Fibroblast of skin of right quadriceps (primary cell): ENCODE data around the gene SLC51A.
"Not testable (repeated sequence)": the region's sequence is repeated elsewhere in the genome, so short reads cannot be mapped to it uniquely, and the experiment has no call there.

Experiments
- DNase-seq: peaks from one replicate; pipeline ENCODE4 v3.0.0-alpha.2; 2013

The SLC51A gene

DNA sequence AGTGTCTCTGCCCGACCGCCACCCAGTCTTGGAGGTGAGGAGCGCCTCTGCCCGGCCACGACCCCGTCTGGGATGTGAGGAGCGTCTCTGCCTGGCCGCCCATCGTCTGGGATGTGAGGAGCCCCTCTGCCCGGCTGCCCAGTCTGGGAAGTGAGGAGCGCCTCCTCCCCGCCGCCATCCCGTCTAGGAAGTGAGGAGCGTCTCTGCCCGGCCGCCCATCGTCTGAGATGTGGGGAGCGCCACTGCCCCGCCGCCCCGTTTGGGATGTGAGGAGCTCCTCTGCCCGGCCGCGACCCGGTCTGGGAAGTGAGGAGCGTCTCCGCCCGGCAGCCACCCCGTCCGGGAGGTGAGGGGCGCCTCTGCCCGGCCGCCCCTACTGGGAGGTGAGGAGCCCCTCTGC, 27.8 kb downstream of the SLC51A start:
- DNase-seq = not testable (repeated sequence)

DNA sequence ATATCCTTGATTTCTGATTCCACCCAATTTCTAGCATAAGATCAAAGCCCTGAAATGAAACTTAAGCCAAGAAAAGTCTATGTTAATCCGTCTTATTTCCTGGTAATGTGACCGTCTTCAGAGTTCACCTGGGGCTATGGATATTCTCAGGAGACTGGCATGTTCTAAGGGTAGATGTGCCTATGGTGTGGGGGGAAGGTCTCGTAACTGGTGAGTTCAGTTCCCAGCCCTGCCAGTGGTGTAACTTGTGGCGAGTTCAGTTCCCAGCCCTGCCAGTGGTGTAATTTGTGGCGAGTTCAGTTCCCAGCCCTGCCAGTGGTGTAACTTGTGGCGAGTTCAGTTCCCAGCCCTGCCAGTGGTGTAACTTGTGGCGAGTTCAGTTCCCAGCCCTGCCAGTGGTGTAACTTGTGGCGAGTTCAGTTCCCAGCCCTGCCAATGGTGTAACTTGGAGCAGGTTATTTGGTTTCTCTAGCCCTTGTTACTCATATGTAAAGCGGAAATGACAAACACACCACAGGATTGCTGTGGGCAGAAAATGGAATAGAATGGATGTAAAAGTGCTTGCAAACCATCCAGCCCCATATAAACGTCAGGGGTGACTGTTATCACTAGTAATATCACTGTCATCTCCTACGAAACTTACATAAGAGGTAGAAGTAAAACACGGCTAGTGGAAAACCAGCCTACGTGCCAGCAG, 30.4 kb downstream of the SLC51A start:
- peak; percentile 65 for DNase-seq

DNA sequence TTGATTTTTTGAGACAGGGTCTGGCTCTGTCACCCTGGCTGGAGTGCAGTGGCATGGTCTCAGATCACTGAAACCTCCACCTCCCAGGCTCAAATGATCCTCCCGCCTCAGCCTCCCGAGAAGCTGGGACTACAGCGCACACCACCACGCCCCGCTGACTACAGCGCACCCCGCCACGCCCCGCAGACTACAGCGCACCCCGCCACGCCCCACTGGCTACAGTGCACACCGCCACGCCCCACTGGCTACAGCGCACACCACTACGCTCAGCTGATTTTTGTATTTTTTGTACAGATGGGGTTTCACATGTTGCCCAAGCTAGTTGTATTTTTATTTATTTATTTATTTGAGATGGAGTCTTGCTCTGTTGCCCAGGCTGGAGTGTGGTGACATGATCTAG, 35.6 kb downstream of the SLC51A start:
- no peak for DNase-seq

DNA sequence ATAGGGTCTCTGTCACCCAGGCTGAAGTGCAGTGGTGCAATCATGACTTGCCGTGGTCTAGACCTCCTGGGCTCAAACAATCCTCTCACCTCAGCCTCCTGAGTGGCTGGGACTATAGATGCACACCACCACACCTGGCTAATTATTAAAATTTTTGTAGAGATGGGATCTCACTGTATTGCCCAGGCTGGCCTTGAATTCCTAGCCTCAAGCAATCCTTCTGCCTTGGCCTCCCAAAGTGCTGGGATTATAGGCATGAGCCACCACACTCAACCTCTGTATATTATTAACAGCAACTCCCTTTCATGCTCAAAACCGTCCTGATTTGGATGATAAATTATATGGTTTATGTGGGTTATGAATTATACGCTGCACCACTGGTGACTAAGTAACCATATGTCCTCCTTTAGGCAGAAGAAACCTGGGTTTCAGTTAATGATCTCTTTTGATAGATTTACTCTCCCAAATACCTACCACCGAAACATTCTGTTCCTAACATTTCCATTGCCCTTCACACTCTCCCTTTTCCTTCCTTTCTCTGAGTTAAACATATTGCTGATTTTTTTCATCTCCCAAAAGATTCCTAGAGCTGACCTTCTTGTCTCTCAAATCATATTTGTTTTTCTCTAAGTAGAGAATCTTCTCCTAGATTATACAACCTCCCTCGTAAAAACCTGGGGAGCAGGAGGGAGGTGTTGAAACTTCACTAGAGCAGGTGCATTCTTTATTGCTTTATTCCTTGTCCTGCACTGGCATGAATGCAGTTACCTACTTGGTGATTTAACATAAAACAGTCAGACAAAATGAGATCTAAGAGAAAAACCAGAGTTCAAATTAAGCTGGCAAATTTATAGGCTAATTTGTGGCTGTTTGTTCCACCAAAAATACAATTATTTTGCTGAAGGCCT, 38.3 kb downstream of the SLC51A start:
- no peak for DNase-seq

DNA sequence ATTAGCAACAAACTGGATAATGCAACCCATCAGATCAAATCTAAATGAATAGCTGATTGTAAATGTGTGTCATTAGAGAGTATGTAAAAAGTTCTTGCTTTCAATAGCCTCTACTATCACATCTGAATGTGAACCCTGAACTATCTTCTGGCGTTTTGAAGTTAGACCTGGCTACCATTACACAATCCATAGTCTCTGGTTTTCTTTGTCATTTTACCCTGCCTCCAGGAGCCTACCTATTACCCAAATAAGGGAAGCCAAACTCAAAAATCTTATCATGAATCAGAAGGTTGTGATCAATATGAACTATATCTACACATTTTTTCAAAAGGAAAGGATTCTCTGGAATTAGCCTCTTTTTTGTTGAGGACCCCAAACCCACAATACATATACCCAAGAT, 39.4 kb downstream of the SLC51A start:
- no peak for DNase-seq

DNA sequence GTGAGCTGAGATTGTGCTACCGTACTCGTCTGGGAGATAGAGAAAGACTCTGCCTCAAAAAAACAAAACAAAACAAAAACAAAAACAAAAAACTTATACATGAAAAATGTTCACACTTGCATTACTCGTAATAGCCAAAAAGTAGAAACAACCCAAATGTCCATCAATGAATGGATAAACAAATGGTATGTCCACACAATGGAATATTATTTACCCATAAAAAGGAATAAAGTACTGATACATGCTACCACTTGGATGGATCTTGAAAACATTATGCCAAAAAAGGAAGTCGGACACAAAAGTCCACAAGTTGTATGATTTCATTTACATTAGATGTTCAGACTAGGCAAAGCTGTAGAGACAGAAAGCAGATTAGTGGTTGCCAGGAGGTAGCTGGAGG, 44.5 kb downstream of the SLC51A start:
- DNase-seq = no peak

DNA sequence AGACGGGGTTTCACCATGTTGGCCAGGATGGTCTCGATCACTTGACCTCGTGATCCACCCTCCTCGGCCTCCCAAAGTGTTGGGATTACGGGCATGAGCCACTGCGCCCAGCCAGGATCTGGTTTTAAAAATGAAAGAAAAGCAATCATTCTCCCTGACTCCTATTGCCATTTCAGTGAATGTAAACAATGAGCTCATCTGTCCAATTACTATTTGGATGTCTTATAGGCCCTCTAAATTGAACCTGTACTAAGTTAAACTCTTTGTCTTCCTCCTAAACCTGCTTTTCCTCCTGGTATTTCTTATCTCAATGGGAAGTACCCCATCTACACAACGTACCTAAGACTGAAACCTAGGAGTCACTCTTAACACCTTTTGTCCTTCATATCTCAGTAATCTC, 47.5 kb downstream of the SLC51A start:
- no peak for DNase-seq

DNA sequence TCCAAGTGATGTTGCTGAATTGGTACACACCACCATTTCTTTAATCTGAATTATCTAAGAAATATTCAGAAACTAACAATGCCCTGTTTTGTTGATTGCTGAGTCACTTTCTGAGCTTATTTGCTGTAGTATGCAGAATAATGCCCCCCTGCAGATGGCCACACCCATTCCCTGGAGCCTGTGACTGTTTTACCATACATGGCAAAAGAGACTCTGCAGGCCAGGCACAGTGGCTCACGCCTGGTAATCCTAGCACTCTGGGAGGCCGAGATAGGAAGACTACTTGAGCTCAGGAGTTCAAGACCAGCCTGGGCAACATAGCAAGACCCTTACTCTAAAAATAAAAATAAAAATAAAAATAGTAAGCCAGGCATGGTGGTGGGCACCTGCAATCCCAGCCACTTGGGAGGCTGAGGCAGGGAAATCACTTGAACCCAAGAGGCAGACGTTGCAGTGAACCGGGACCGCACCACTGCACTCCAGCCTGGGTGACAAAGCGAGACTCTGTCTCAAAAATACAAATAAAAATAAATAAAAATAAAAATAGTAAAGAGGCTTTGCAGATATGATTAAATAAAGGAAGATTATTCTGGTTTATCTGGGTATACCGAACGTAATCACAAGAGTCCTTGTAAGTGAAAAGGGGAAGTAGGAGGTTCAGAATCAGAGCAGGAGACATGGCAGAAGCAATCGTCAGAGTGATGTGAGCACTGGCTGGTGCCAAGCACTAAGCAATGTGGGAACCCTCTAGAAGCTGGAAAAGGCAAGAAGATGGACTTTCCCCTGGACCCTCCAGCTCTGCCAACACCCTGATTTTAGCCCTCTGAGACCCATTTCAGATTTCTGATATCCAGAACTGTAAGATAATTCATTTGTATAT, 52.2 kb downstream of the SLC51A start:
- peak; percentile 82 for DNase-seq

DNA sequence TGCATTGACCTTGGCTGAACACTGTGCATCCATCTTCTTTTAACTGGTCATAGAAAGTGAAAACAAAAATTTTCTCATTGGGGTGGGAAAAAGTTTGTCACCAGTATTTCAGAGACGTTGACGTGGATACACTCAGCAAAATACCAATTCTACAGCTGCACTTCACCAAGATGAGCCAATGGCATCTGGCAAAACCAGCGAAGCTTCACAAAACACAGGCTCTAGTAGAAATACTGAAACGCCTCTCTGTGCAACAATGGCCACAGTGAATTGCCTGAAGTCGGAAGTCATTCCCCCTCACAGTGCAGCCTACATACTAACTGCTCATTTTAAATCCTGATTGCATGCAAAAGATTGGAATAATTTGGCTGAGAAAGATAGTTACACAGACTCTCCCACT, 54.2 kb downstream of the SLC51A start:
- no peak for DNase-seq

DNA sequence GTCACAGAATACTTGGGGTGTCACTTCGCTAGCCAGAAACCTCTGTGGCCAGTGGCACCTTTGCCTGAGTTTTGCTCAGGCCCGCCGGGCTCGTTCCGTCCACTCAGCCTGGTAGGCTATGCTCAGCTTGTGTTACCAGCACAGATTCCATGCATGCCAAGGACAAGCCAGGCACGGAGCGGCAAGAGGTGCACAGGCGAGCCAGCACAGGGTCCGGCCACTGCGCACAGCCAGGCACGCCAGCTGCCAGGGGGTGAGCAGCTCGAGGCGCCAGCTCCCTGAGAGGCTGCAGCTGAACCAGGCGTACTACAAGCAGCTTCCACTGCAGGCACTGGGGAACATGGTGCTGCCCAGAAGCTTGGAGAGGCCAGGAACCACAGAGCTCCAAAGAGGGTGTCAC, 56.5 kb downstream of the SLC51A start:
- no peak for DNase-seq

DNA sequence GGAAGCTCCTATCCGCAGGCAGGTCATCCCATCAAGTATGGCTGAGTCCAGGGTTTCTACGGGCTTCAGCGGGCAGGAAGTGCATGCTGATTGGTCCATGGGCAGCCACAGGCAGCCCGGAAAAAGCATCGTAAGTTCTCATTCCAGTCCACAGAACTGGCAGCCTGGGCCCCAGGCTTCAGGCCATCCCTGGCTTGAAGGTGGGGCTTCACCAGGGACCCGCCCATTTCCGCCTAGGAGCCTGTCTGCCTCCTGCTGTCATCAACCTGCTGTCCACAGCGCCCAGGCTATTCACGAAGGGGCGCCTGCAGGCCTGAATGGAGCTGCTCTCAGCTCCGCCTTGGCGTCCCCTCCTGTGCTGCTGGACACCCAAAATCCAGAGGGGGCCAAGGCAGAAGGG, 57.3 kb downstream of the SLC51A start:
- DNase-seq = no peak

DNA sequence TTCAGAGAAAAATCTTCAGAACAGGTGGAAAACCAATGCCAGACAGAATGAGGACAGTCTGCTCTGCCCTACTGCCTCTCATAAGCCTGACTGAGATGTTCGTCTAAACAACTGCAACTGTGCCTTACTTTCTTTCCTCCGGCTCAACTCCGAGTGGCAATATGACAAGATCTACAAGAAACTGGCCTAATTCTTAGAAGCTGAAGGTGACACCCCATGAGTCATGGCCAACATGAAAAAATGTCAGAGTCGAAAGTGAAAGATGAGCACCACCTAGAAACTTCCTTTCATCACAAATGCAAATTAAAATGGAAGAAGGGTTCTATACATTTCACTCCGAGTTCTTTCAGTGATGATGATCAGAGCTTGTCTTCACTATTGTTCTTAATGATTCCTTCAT, 58.3 kb downstream of the SLC51A start:
- DNase-seq = no peak

DNA sequence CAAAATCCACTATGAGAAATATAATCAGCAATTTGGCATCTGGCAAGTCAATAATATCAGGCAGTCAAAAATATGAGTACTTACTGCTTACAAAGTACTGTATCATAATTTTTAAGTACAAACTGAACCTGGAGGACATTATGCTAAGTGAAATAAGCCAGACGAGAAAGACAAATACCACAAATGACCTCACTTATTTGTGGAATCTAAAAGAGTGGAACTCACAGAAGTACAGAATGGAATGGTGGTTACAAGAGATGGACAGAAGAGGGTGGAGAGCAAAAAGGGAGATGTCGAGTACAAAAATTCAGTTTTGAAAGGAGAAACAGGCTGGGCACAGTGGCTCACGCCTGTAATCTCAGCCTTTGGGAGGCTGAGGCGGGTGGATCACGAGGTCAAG, 58.8 kb downstream of the SLC51A start:
- DNase-seq = no peak

DNA sequence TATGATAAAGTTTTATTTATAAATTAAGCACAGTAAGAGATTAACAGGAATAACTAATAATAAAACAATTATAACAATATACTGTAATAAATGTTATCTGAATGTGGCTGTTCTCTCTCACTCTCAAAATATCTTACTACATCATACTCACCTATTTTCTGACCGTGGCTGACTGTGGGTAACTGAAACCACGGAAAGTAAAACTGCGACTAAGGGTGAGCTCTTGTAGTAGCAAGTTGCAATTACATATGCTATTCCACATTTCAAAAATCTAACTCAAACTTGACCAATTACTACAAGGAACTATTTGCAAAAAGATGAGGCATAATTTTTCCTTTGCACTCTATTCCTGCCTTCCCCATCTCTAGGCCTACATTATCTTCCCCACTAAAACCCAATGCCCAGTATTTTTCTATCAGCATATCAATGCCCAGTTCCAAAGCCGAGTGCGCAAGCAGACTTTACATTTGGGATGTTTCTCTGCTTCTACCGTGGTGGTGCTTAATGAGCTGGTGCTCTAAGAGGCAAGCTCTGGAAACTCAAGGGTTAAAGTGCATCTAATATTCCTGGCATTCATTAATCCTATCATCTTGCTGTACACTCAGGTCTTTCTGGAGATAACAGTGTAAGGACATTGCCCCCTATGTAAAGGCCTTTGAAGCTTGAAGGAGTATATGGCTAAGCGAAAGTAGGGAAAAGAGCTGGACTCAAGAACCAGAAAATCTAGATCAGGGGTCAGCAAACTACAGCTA, 64.5 kb downstream of the SLC51A start:
- no peak for DNase-seq

DNA sequence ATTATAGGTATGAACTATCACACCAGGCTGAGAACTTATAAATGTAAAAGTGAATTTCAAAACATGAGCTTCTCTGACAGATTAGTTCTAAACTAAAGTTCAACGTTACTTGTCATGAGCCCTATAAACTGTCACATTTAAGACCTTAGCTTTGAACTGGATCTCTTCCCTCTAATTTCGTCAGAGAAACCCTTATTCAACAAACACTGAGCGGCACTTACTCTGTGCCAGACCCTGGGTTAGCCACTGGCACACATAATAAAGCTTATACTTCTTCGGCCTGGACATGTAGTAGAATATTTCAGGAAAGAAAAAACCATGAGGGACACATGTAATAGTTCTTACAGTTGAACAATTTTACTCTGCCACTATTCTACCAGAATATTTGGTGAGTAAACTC, 65.6 kb downstream of the SLC51A start:
- no peak for DNase-seq
